Activated CD4-positive, alpha-beta T cell treated with anti-CD3 and anti-CD28 coated beads, Interleukin-2, Interleukin-6, amounts not matched to agents 100 ng/mL and 50 ng/mL, durations not matched to agents 16 hours and 8 hours (primary cell): Measurements from ENCODE around the gene UBLCP1.
A peak's percentile ranks its signal among the peaks of the same experiment; 100 is the strongest.
"Not testable (repeated sequence)": the region's sequence is repeated elsewhere in the genome, so short reads cannot be mapped to it uniquely, and the experiment has no call there.

Experiments
- DNase-seq: peaks from one replicate; pipeline ENCODE4 v3.0.0-alpha.2; 2020

The UBLCP1 gene

GRCh38 chr5:159262859-159263568, at the start of gene UBLCP1:
TSS of gene UBLCP1 (plus strand) at chr5:159263290. CDS start at chr5:159268916, 5,626 bp downstream.
- DNase-seq = peak; percentile 87

- no peak for DNase-seq
These were observed 48.4 kb upstream of the UBLCP1 start for GRCh38 chr5:159214486-159215271.

- no peak for DNase-seq
These were observed 47.2 kb upstream of the UBLCP1 start for GRCh38 chr5:159215886-159216285.

- no peak for DNase-seq
These were observed 46.6 kb upstream of the UBLCP1 start for GRCh38 chr5:159216454-159216853.

GRCh38 chr5:159217236-159217635, 45.9 kb upstream of the UBLCP1 start:
- DNase-seq = no peak

GRCh38 chr5:159218595-159219023, 44.5 kb upstream of the UBLCP1 start:
- no peak for DNase-seq

GRCh38 chr5:159220206-159220605, 42.9 kb upstream of the UBLCP1 start:
- DNase-seq = no peak

GRCh38 chr5:159223469-159223868, 39.6 kb upstream of the UBLCP1 start:
- no peak for DNase-seq

- no peak for DNase-seq
These were observed 38.6 kb upstream of the UBLCP1 start for GRCh38 chr5:159224471-159224870.

- no peak for DNase-seq
These were observed 36.6 kb upstream of the UBLCP1 start for GRCh38 chr5:159226451-159226850.

- DNase-seq = no peak
These were observed 35.6 kb upstream of the UBLCP1 start for GRCh38 chr5:159227452-159227851.

GRCh38 chr5:159228097-159228496, 35.0 kb upstream of the UBLCP1 start:
- not testable (repeated sequence) for DNase-seq

- no peak for DNase-seq
These were observed 32.4 kb upstream of the UBLCP1 start for GRCh38 chr5:159230657-159231056.

- no peak for DNase-seq
These were observed 31.9 kb upstream of the UBLCP1 start for GRCh38 chr5:159231167-159231566.

GRCh38 chr5:159235871-159236520, 27.1 kb upstream of the UBLCP1 start:
- not testable (repeated sequence) for DNase-seq

- peak; percentile 37 for DNase-seq
These were observed 22.7 kb upstream of the UBLCP1 start for GRCh38 chr5:159240301-159240870.

- DNase-seq = no peak
These were observed 21.0 kb upstream of the UBLCP1 start for GRCh38 chr5:159241946-159242552.

- DNase-seq = no peak
These were observed 20.4 kb upstream of the UBLCP1 start for GRCh38 chr5:159242656-159243055.

- no peak for DNase-seq
These were observed 19.7 kb upstream of the UBLCP1 start for GRCh38 chr5:159243385-159243784.

GRCh38 chr5:159244163-159244562, 18.9 kb upstream of the UBLCP1 start:
- DNase-seq = no peak

GRCh38 chr5:159244890-159245289, 18.2 kb upstream of the UBLCP1 start:
- no peak for DNase-seq

- no peak for DNase-seq
These were observed 13.9 kb upstream of the UBLCP1 start for GRCh38 chr5:159249158-159249557.

GRCh38 chr5:159252195-159252594, 10.9 kb upstream of the UBLCP1 start:
- DNase-seq = no peak
